Measurements from ENCODE around the gene CARHSP1. TPM values are rescaled to one million over a fixed set of nuclear protein-coding genes. Genes with fewer than 3 reads are reported as not detected.

The CARHSP1 gene
- total and polyA plus RNA-seq, 2 of the 4 experiments (the other 2 are of a cell fraction) = 121 to 138 TPM

GRCh38 chr16:8905795-8906591 lies 37.2 kb upstream of the CARHSP1 start (continued):
- TF ChIP-seq USF2 (IDR thresholded peaks at IDR 0.05; ENCODE audit: low read depth, low read length) = no peak

GRCh38 chr16:8905168-8905762 lies 36.5 kb upstream of the CARHSP1 start:
- ATAC-seq (ENCODE audit: low read depth) = peak; percentile 72
- TF ChIP-seq FOS (IDR thresholded peaks at IDR 0.05; ENCODE audit: low read depth, low read length) (no peak), NFE2L2 (IDR thresholded peaks at IDR 0.05; ENCODE audit: low read depth, low read length) (no peak), MAFK (IDR thresholded peaks at IDR 0.05; ENCODE audit: low read depth, low read length) (no peak), RCOR1 (IDR thresholded peaks at IDR 0.05; ENCODE audit: insufficient replicate concordance, low read length) (no peak), CTCF (conservative IDR thresholded peaks at IDR 0.05; ENCODE audit: low read depth, low read length) (peak; percentile 49), MXI1 (IDR thresholded peaks at IDR 0.05; ENCODE audit: borderline replicate concordance, low read depth, low read length) (no peak), RAD21 (IDR thresholded peaks at IDR 0.05; ENCODE audit: low read length) (peak; percentile 58), CHD1 (IDR thresholded peaks at IDR 0.05; ENCODE audit: low read depth, low read length) (no peak), SMC3 (IDR thresholded peaks at IDR 0.05; ENCODE audit: low read depth, low read length) (peak; percentile 39), MAZ (IDR thresholded peaks at IDR 0.05; ENCODE audit: borderline replicate concordance, low read depth, low read length) (no peak), POLR2A (IDR thresholded peaks at IDR 0.05; ENCODE audit: low read depth, low read length) (no peak)
- no peak overlapping the region for H3K27ac ChIP-seq (ENCODE audit: insufficient read depth, low read length)
- no peak overlapping the region for H3K9ac ChIP-seq (ENCODE audit: low read depth, low read length)
- H3K4ac ChIP-seq (ENCODE audit: low read depth, low read length) = no peak overlapping the region
- no peaks in the 10 kb centered on the region; the same call in 1 of the 2 replicates for H3K9me1 ChIP-seq (ENCODE audit: insufficient read depth, low read length)
- H3K4me3 ChIP-seq (ENCODE audit: insufficient read depth, low read depth, low read length) = no peak overlapping the region
- H3K18ac ChIP-seq (ENCODE audit: low read depth, low read length) = no peak overlapping the region
- H2AFZ ChIP-seq (replicated peaks; ENCODE audit: low read length, poor library complexity) = no peak overlapping the region
- peaks cover 27 to 31% of the 10 kb centered on the region in 2 experiments for H3K79me1 ChIP-seq (ENCODE audit: low read depth in 1 of 2, low read length in 2 of 2)
- no peak overlapping the region for H4K91ac ChIP-seq (ENCODE audit: insufficient read depth, low read depth, low read length)
- ChIA-PET POLR2A (ENCODE audit: unreplicated experiment) (no interaction called here), CTCF (interaction anchor here (0.8 to 2.3 kb wide), 3 partner anchors 55 to 162 kb away, joined by 3 to 7 read pairs (median 3); no protein-coding TSS in a partner anchor)
- H3K23ac ChIP-seq (ENCODE audit: low read depth, low read length) = no peak overlapping the region
- H3K4me2 ChIP-seq (ENCODE audit: low read depth, low read length) = no peak overlapping the region
- dilution Hi-C loops (cut with HindIII; ENCODE audit: low sequenced_read_pairs, unreplicated experiment) (no loop called here), intact Hi-C loops (cut with micrococcal nuclease) (loop anchor here (1.0 to 10.0 kb wide), 3 partner anchors 103 to 230 kb away; partner anchors contain the start of gene HAPSTR1), in situ Hi-C loops (cut with MboI; ENCODE audit: low sequenced_read_pairs) (loop anchor here (5.0 kb wide), 1 partner anchor 102 kb away; no protein-coding TSS in a partner anchor)
- no peaks in the 10 kb centered on the region for H3K4me1 ChIP-seq (ENCODE audit: control insufficient read depth, insufficient read depth, low read length)
- no peak overlapping the region for H2BK120ac ChIP-seq (ENCODE audit: low read depth, low read length)
- H3K56ac ChIP-seq (ENCODE audit: extremely low read depth, insufficient read depth, low read length) = no peak overlapping the region
- DNase-seq = peak; percentile 45
- peaks cover 59% of the 10 kb centered on the region for H3K36me3 ChIP-seq (ENCODE audit: control insufficient read depth, insufficient read depth, low read length)
- no peaks in the 10 kb centered on the region for H3K27me3 ChIP-seq (ENCODE audit: control insufficient read depth, insufficient read depth, low read length)
- no peak overlapping the region for H2BK15ac ChIP-seq (ENCODE audit: low read depth, low read length)
- H2AK5ac ChIP-seq (ENCODE audit: low read depth, low read length) = no peak overlapping the region
- no peak overlapping the region for H4K5ac ChIP-seq (ENCODE audit: low read depth, low read length)
- H4K20me1 ChIP-seq (ENCODE audit: insufficient read depth, low read length) = peaks cover 8% of the 10 kb centered on the region; the same call in 1 of the 2 replicates
- H4K8ac ChIP-seq (ENCODE audit: low read depth in 2 of 2, low read length in 2 of 2) = no peak overlapping the region
- H3K9me3 ChIP-seq (ENCODE audit: control insufficient read depth, insufficient read depth, low read length) = no peaks in the 10 kb centered on the region
- H2BK5ac ChIP-seq (ENCODE audit: low read depth, low read length, poor library complexity, severe bottlenecking) = no peak overlapping the region
- whole genome bisulfite sequencing, 2 experiments (ENCODE audit: extremely low coverage in 2 of 2, insufficient read length in 1 of 2) = 94% methylated on average over 9 of the region's 13 CpGs; no CpG with 5 or more reads in 1 of the 2 experiments
- BruUV-seq (replicated peaks) = no TSS peak
- no peak overlapping the region for H2BK20ac ChIP-seq (ENCODE audit: low read depth, low read length)
- H2AK9ac ChIP-seq (replicated peaks; ENCODE audit: low read depth, low read length, poor library complexity) = no peak overlapping the region
- H3K14ac ChIP-seq (replicated peaks; ENCODE audit: low read depth, low read length) = no peak overlapping the region
